HCT116 (cell line): Measurements from ENCODE around the gene TTLL9. TPM values are rescaled to one million over a fixed set of nuclear protein-coding genes. Genes with fewer than 3 reads are reported as not detected.

ENCODE experiments used
- ATAC-seq: fragments of 200-7000 bp; cut with Tn5 transposase; 2 replicates; pipeline ENCODE4 v1.9.1; 2020; ENCODE audit warnings: mild to moderate bottlenecking, moderate library complexity
- BruUV-seq: library from RNA; stranded (reverse); fragments of 400-500 nt; replicated peaks from 2 replicates; lab custom pipeline; 2021; lab: Mats Ljungman, UMichigan
- CTCF ChIA-PET: fragments of 300-600 bp; sonication (Branson Sonifier 250); formaldehyde crosslinking; loops from one replicate; lab custom pipeline; 2021; ENCODE audit warnings: antibody characterized with exemption; lab: Charles Lee
- POLR2A ChIA-PET: fragments of 300-600, 350-600 bp; sonication (Branson Sonifier 250); formaldehyde crosslinking; loops from one replicate; lab custom pipeline; 2021; ENCODE audit warnings: antibody characterized with exemption; lab: Charles Lee
- RAD21 ChIA-PET, 2 experiments: fragments of 300-600 bp; sonication (Branson Sonifier 250); formaldehyde crosslinking; loops; one replicate each; lab custom pipeline; 2023; ENCODE audit warnings: low total read pairs in 2 of 2; ENCODE audit not compliant: uncharacterized antibody in 2 of 2, unreplicated experiment in 2 of 2, low non-redundant PET in 1 of 2; lab: Charles Lee
- DNase-seq: peaks from one replicate; pipeline ENCODE4 v3.0.0-alpha.2; 2010; ENCODE audit warnings: low read depth, low spot score
- H2AFZ ChIP-seq: fragments of 200-600 bp; shearing (Covaris generic), sonication (generic); 2 replicates; pipeline ENCODE4 v1.6.1; 2017; ENCODE audit warnings: low read depth, mixed run types, mixed read lengths, antibody characterized with exemption, low read length; ENCODE audit not compliant: poor library complexity, severe bottlenecking
- H3K27ac ChIP-seq: 2 replicates; pipeline ENCODE4 v1.5.1; 2012; ENCODE audit warnings: low read depth, low read length
- H3K27me3 ChIP-seq: fragments of 200-600 bp; sonication (generic); 2 replicates; pipeline ENCODE4 v1.6.1; 2016; ENCODE audit warnings: mixed run types, low read length, mixed read lengths; ENCODE audit not compliant: insufficient read depth
- H3K36me3 ChIP-seq, 2 experiments: fragments of 200-500 bp in 1 of 2; fragments of 200-600 bp in 1 of 2; sonication (Bioruptor generic) in 1 of 2; sonication (generic) in 1 of 2; 2 replicates each; pipeline versions ENCODE4 v1.5.1 to v1.6.1; 2014 to 2016; ENCODE audit warnings: low read length in 2 of 2, inconsistent platforms in 1 of 2, mixed read lengths in 1 of 2, mixed run types in 1 of 2; ENCODE audit not compliant: insufficient read depth in 2 of 2, control insufficient read depth in 1 of 2
- H3K4me1 ChIP-seq, 2 experiments: fragments of 200-600 bp in 1 of 2; sonication (generic) in 1 of 2; 2 replicates each; pipeline versions ENCODE4 v1.5.1 to v1.6.1; 2012 to 2017; ENCODE audit warnings: low read length in 2 of 2, inconsistent platforms in 1 of 2, mild to moderate bottlenecking in 1 of 2, mixed read lengths in 1 of 2, mixed run types in 1 of 2, moderate library complexity in 1 of 2; ENCODE audit not compliant: insufficient read depth in 2 of 2, control insufficient read depth in 1 of 2
- H3K4me2 ChIP-seq: fragments of 200-600 bp; sonication (generic); 2 replicates; pipeline ENCODE4 v1.6.1; 2017; ENCODE audit warnings: mixed run types, low read length, mixed read lengths
- H3K4me3 ChIP-seq, 2 experiments: fragments of 200-600 bp in 1 of 2; sonication (generic) in 1 of 2; replicated peaks in 1 of 2; 2 replicates each; pipeline ENCODE4 v1.5.1; 2011 to 2016; ENCODE audit warnings: low read length in 2 of 2, control low read depth in 1 of 2, low read depth in 1 of 2, mild to moderate bottlenecking in 1 of 2, mixed read lengths in 1 of 2, mixed run types in 1 of 2
- H3K79me2 ChIP-seq: fragments of 200-600 bp; sonication (generic); 2 replicates; pipeline ENCODE4 v1.6.1; 2017; ENCODE audit warnings: mild to moderate bottlenecking, mixed run types, low read length, moderate library complexity, mixed read lengths; ENCODE audit not compliant: insufficient read depth
- H3K9ac ChIP-seq: fragments of 200-600 bp; sonication (generic); 2 replicates; pipeline ENCODE4 v1.6.1; 2016; ENCODE audit warnings: low read length, mixed read lengths
- H3K9me2 ChIP-seq: fragments of 200-600 bp; sonication (generic), shearing (Covaris generic); 2 replicates; pipeline ENCODE4 v1.6.1; 2017; ENCODE audit warnings: mixed run types, mild to moderate bottlenecking, moderate library complexity; ENCODE audit not compliant: insufficient read depth
- H3K9me3 ChIP-seq, 2 experiments: fragments of 200-500 bp in 1 of 2; fragments of 200-600 bp in 1 of 2; sonication (Bioruptor generic) in 1 of 2; sonication (generic) in 1 of 2; 2 replicates each; pipeline ENCODE4 v1.6.1; 2014 to 2017; ENCODE audit warnings: low read length in 2 of 2, mixed read lengths in 2 of 2, inconsistent platforms in 1 of 2, low read depth in 1 of 2, mild to moderate bottlenecking in 1 of 2, mixed run types in 1 of 2, moderate library complexity in 1 of 2; ENCODE audit not compliant: control insufficient read depth in 1 of 2, insufficient read depth in 1 of 2
- H4K20me1 ChIP-seq: fragments of 200-600 bp; sonication (generic), shearing (Covaris generic); 2 replicates; pipeline ENCODE4 v1.6.1; 2017; ENCODE audit warnings: mixed run types, mild to moderate bottlenecking, moderate library complexity; ENCODE audit not compliant: insufficient read depth
- CBX3 ChIP-seq: IDR thresholded peaks from 2 replicates; pipeline ENCODE4 v1.6.1; 2012; ENCODE audit warnings: low read depth
- EGR1 ChIP-seq: IDR thresholded peaks from 2 replicates; pipeline ENCODE4 v1.6.1; 2012; ENCODE audit warnings: low read depth
- FOSL1 ChIP-seq: IDR thresholded peaks from 2 replicates; pipeline ENCODE4 v1.6.1; 2012; ENCODE audit warnings: low read depth
- JUND ChIP-seq: IDR thresholded peaks from 2 replicates; pipeline ENCODE4 v1.6.1; 2012
- MAX ChIP-seq: IDR thresholded peaks from 2 replicates; pipeline ENCODE4 v1.6.1; 2012
- POLR2AphosphoS5 ChIP-seq: IDR thresholded peaks from 2 replicates; pipeline ENCODE4 v1.6.1; 2011; ENCODE audit warnings: mild to moderate bottlenecking, low read depth, low read length, moderate library complexity
- SP1 ChIP-seq: IDR thresholded peaks from 2 replicates; pipeline ENCODE4 v1.6.1; 2012; ENCODE audit warnings: low read depth
- ZBTB33 ChIP-seq: IDR thresholded peaks from 2 replicates; pipeline ENCODE4 v1.6.1; 2011; ENCODE audit warnings: mild to moderate bottlenecking, low read length, moderate library complexity; ENCODE audit not compliant: insufficient replicate concordance; ENCODE audit errors: extremely low read depth
- ZFX ChIP-seq: fragments of 450-650 bp; IDR thresholded peaks from 2 replicates; pipeline ENCODE4 v1.6.1; 2017
- ZNF274 ChIP-seq: fragments of 200-500 bp; sonication (Bioruptor generic); IDR thresholded peaks from 2 replicates; pipeline ENCODE4 v1.6.1; 2014; ENCODE audit warnings: mild to moderate bottlenecking, low read depth, low read length, inconsistent platforms
- intact Hi-C: fragments of 100-400 bp; cut with micrococcal nuclease; formaldehyde crosslinking; loops from 2 replicates; pipeline ENCODE4 v1.10.0; 2022
- total RNA-seq: library from RNA; stranded (reverse); gene quantifications from one replicate; pipeline ENCODE4 v1.2.1, GENCODE V29; 2021; ENCODE audit not compliant: unreplicated experiment

Gene TTLL9
- total RNA-seq, 1 experiment from 2014 or later: not detected

DNA sequence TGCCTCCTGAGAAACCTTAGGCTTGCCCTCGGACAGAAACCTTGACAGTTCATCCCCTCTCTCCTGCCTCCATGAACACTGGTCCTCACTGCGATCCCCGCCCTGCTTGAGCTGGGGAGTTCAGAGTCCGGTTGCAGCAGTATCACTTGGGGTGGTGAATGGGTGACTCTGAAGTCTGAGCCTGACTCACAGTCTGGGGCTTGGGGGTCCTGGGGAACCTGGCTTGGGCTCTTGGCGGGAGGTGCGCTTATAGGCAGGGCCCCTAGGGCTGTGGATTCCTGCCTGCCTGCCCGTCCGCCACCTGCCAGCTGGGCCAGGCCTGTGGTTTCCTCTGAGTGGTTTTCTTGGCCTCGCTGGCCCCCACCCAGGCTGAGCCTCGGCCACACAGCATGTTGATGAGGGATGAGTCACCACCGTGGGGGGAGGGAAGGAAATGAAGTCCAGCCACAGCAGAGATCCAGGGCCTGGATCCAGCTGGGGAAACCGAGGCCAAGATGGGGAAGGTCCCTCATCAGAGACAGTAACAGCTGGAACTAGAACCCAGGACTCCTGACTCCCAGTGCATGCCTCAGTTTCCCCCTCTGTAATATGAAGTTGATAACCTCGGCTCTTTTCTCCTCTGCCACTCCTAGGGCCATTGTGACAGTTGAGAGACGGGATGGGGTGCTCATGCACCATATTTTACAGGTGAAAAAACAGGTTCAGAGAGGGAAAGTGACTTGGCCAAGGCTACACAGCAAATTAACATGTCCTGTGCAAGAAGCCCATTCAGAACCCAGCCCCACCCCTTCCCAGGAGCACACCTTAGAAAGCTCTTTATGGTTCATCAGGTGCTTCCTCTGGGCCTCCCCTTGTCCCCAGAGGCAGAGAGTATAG lies 34.2 kb upstream of the TTLL9 start:
- Histone ChIP-seq H3K27ac (no peak overlapping the region; the same call in 1 of the 2 replicates), H3K79me2 (no peaks in the 10 kb centered on the region), H3K27me3 (no peaks in the 10 kb centered on the region), H3K36me3 (no peaks in the 10 kb centered on the region), H3K4me2 (peak overlapping the region; percentile 58), H2AFZ (no peak overlapping the region), H3K4me3 (peak overlapping the region in 1 of 2 experiments; percentile 7; a peak in 2 of 4 replicates), H3K4me1 (peaks cover 17 to 46% of the 10 kb centered on the region in 2 experiments), H4K20me1 (no peaks in the 10 kb centered on the region), H3K9me2 (no peaks in the 10 kb centered on the region), H3K9me3 (no peaks in the 10 kb centered on the region), H3K9ac (no peak overlapping the region)
- RAD21 ChIA-PET: no interaction called here
- no TSS peak for BruUV-seq
- intact Hi-C loops: no loop called here
- peak; percentile 86 for ATAC-seq
- CTCF ChIA-PET: interaction anchor here (1.4 to 3.4 kb wide), 5 partner anchors 9 to 24 kb away, joined by 3 to 20 read pairs (median 10); partner anchors contain the start of gene FOXS1
- TF ChIP-seq SP1 (peak; percentile 57; the same call in 1 of the 2 replicates), JUND (peak; percentile 93), MAX (peak; percentile 85), EGR1 (no peak), FOSL1 (peak; percentile 91), CBX3 (0 out of 2 replicates have a peak, but pooled peaks have one; percentile 45), ZNF274 (no peak), ZBTB33 (no peak), POLR2AphosphoS5 (peak; percentile 34), ZFX (no peak)
- POLR2A ChIA-PET: no interaction called here
- peak; percentile 51 for DNase-seq
